ENCODE measurements around the gene LAT.
"Not testable (repeated sequence)": the region's sequence is repeated elsewhere in the genome, so short reads cannot be mapped to it uniquely, and the experiment has no call there.

Gene LAT

GRCh38 chr16:28984619-28985135 lies at the start of gene LAT:
Gene LAT, plus strand, starts transcription at chr16:28985052. Its CDS starts 366 bp downstream, at chr16:28985418.
- peak; percentile 87 for DNase-seq

GRCh38 chr16:28935346-28935745 lies 49.5 kb upstream of the LAT start:
- DNase-seq = no peak

- DNase-seq = no peak
These were observed 48.7 kb upstream of the LAT start for GRCh38 chr16:28935924-28936783.

GRCh38 chr16:28936784-28937155 lies 48.1 kb upstream of the LAT start:
- no peak for DNase-seq

- DNase-seq = no peak
These were observed 47.5 kb upstream of the LAT start for GRCh38 chr16:28937222-28937876.

GRCh38 chr16:28938721-28939120 lies 46.1 kb upstream of the LAT start:
- DNase-seq = no peak

GRCh38 chr16:28939825-28940224 lies 45.0 kb upstream of the LAT start:
- not testable (repeated sequence) for DNase-seq

- DNase-seq = no peak
These were observed 41.6 kb upstream of the LAT start for GRCh38 chr16:28943281-28943680.

GRCh38 chr16:28946681-28947080 lies 38.2 kb upstream of the LAT start:
- no peak for DNase-seq

GRCh38 chr16:28950648-28951409 lies 34.0 kb upstream of the LAT start, which contains the start of gene NFATC2IP:
Gene NFATC2IP, plus strand, starts transcription at chr16:28950937. Its CDS starts 75 bp downstream, at chr16:28951012.
- peak; percentile 99 for DNase-seq

GRCh38 chr16:28951410-28951943 lies 33.4 kb upstream of the LAT start:
- DNase-seq = no peak

- no peak for DNase-seq
These were observed 26.6 kb upstream of the LAT start for GRCh38 chr16:28958216-28958615.

GRCh38 chr16:28958836-28959235 lies 26.0 kb upstream of the LAT start:
- no peak for DNase-seq

GRCh38 chr16:28964072-28964471 lies 20.8 kb upstream of the LAT start:
- DNase-seq = no peak

- no peak for DNase-seq
These were observed 20.4 kb upstream of the LAT start for GRCh38 chr16:28964496-28964895.

GRCh38 chr16:28967156-28967555 lies 17.7 kb upstream of the LAT start:
- no peak for DNase-seq

GRCh38 chr16:28969696-28970095 lies 15.2 kb upstream of the LAT start:
- DNase-seq = not testable (repeated sequence)

- DNase-seq = peak; percentile 36
These were observed 10.8 kb upstream of the LAT start for GRCh38 chr16:28974007-28974436.

- DNase-seq = peak; percentile 96
These were observed 10.3 kb upstream of the LAT start, which contains the start of gene SPNS1 for GRCh38 chr16:28974437-28975157. Gene SPNS1, plus strand, starts transcription at chr16:28974778. Its CDS starts 374 bp downstream, at chr16:28975152.

GRCh38 chr16:28975158-28975599 lies 9.7 kb upstream of the LAT start:
- DNase-seq = no peak

GRCh38 chr16:28977703-28978662 lies 6.9 kb upstream of the LAT start:
- no peak for DNase-seq

Measured in NK-92 treated with Interleukin-12 subunit alpha and Interleukin-12 subunit beta, amount 100 ng/mL, for 24 hours (cell line).